WERI-Rb-1 (cell line): ENCODE results near the gene CUX1.

Source experiments
- DNase-seq: peaks from one replicate; pipeline ENCODE4 v3.0.0-alpha.2; 2020
- H3K27ac ChIP-seq: fragments of 250-450 bp; sonication (Bioruptor Pico); 2 replicates; pipeline ENCODE4 v1.5.1; 2020; ENCODE audit warnings: mild to moderate bottlenecking, moderate library complexity
- H3K27me3 ChIP-seq: fragments of 250-450 bp; sonication (Bioruptor Pico); 2 replicates; pipeline ENCODE4 v1.5.1; 2021; ENCODE audit warnings: mild to moderate bottlenecking, low read depth, moderate library complexity; ENCODE audit not compliant: insufficient read depth, severe bottlenecking
- H3K36me3 ChIP-seq: fragments of 250-450 bp; sonication (Bioruptor Pico); 2 replicates; pipeline ENCODE4 v1.5.1; 2020; ENCODE audit warnings: mild to moderate bottlenecking, moderate library complexity
- H3K4me3 ChIP-seq: 2 replicates; pipeline ENCODE4 v1.5.1; 2011; ENCODE audit warnings: low read depth, mild to moderate bottlenecking, control low read depth, low read length
- H3K9me3 ChIP-seq: fragments of 250-450 bp; sonication (Bioruptor Pico); 2 replicates; pipeline ENCODE4 v1.5.1; 2021; ENCODE audit warnings: mild to moderate bottlenecking, moderate library complexity; ENCODE audit not compliant: severe bottlenecking
- CTCF ChIP-seq: IDR thresholded peaks from 2 replicates; pipeline ENCODE4 v1.5.1; 2011; ENCODE audit warnings: low read depth, mild to moderate bottlenecking, control low read depth, inconsistent platforms, low read length

Gene CUX1

DNA sequence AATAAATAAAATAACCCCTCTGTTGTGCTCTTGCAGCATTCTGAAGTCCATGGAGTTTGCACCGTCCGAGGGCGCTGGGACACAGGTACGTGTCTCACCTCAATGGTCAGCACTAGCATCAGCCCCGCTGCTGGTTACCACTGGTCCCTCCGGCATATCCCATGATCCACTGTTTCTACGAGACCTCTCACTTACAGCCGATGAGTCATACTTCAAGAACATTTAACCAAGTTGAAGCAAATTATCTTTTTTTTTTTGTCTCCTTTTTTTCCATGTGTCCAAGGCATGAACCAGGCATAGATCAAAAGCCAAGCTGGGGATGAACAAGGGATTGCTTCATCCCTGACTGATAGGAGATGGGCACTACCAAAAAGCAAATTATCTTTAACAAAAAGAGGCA is 376.4 kb downstream of the CUX1 start:
- TF ChIP-seq CTCF: no peak
- DNase-seq: no peak
- Histone ChIP-seq H3K27ac (no peak overlapping the region), H3K9me3 (no peaks in the 10 kb centered on the region), H3K27me3 (no peaks in the 10 kb centered on the region), H3K36me3 (peaks cover 69% of the 10 kb centered on the region), H3K4me3 (no peak overlapping the region)

DNA sequence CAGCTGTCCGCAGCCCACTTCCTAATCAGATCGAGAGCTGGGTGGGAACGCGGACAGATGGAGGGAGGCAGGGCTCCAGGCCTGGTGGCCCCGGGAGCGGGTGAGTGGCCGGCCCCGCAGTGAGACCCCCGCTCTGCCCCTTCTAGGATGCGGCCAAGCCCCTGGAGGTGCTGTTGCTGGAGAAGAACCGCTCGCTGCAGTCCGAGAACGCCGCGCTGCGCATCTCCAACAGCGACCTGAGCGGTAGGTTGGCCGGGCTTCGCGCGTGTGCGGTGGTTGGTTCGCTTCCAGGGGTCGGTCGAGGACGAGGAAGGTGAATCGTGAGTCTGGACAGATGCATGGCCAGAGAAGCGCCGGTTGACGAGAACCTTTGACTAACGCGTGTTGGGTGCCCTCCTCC is 377.9 kb downstream of the CUX1 start:
- no peak for TF ChIP-seq CTCF
- no peaks in the 10 kb centered on the region for H3K27me3 ChIP-seq
- DNase-seq: no peak
- H3K4me3 ChIP-seq: no peak overlapping the region
- no peak overlapping the region for H3K27ac ChIP-seq
- H3K36me3 ChIP-seq: peaks cover 73% of the 10 kb centered on the region
- H3K9me3 ChIP-seq: no peaks in the 10 kb centered on the region

DNA sequence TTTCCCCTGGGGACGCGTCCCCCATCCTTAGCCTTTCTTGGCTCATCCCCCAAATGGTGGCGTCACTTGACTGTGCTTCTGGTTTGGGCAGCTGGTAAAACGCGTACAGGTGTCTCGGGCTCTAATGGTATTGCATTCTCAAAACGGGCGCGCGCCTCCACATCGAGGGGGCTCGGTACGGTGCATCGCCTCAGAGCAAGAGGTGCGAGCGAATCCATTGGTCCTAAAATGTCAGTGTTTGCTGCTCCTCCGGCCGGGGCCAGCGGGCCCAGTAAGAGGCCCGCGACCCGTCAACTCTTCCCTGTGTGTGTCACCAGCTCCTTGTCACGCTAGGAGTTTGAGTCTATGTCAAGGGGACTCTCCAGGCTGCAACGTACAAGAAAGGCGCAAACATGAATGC is 378.6 kb downstream of the CUX1 start:
- no peak for DNase-seq
- Histone ChIP-seq H3K4me3 (no peak overlapping the region), H3K27me3 (no peaks in the 10 kb centered on the region), H3K36me3 (peaks cover 72% of the 10 kb centered on the region), H3K9me3 (no peaks in the 10 kb centered on the region), H3K27ac (no peak overlapping the region)
- TF ChIP-seq CTCF: no peak

DNA sequence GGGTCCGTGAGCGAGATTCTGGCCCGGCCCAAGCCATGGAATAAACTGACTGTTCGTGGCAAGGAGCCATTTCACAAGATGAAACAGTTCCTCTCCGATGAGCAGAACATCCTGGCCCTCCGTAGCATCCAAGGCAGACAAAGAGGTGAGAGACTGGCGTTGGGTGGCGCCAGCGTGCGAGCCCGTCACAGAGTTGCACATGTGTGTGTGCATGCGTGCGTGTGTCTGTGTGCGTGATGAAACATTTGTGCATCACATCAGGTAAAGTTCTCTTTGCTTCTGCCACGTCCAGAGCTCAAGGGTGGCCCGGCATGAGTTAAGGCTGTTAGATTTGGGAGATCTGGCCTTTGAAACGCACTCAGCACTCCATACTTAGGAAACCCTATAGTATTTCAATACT is 379.7 kb downstream of the CUX1 start:
- Histone ChIP-seq H3K36me3 (peaks cover 74% of the 10 kb centered on the region), H3K4me3 (no peak overlapping the region), H3K9me3 (no peaks in the 10 kb centered on the region), H3K27ac (no peak overlapping the region), H3K27me3 (no peaks in the 10 kb centered on the region)
- no peak for TF ChIP-seq CTCF
- no peak for DNase-seq

DNA sequence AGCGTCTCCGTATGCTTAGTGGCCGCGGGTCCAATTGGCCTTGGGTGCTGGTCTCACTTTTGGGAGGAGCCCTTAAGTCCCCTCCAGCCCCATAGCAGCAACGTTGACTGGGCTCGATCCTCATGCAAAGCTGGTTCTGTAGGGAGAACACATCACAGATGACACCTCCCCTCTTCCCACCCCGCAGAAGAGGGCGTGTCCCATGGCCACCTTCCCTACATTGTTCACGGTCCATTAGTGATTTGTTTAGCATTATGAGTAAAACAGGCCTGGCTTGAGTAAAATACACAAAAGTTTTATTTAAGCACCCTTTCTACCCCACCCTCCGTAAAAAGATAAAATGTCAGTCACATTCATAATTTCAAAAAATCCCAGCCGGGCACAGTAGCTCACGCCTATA is 380.2 kb downstream of the CUX1 start:
- no peak overlapping the region for H3K27ac ChIP-seq
- DNase-seq: no peak
- no peaks in the 10 kb centered on the region for H3K9me3 ChIP-seq
- H3K4me3 ChIP-seq: no peak overlapping the region
- H3K36me3 ChIP-seq: peaks cover 72% of the 10 kb centered on the region
- no peaks in the 10 kb centered on the region for H3K27me3 ChIP-seq
- TF ChIP-seq CTCF: no peak

- Histone ChIP-seq H3K9me3 (no peaks in the 10 kb centered on the region), H3K4me3 (no peak overlapping the region), H3K36me3 (peaks cover 75% of the 10 kb centered on the region), H3K27ac (no peak overlapping the region), H3K27me3 (no peaks in the 10 kb centered on the region)
- no peak for TF ChIP-seq CTCF
- DNase-seq: no peak
Observed at GRCh38 chr7:102198417-102198956, 381.1 kb downstream of the CUX1 start.
